Uterus (tissue), 4 donors: ENCODE results near the gene RPRML. TPM values are rescaled to one million over a fixed set of nuclear protein-coding genes. Genes with fewer than 3 reads are reported as not detected.

Source experiments
- DNase-seq, 2 donors: peaks; one replicate each; pipeline ENCODE4 v3.0.0-alpha.2; 2019 to 2020
- H3K27ac ChIP-seq, 2 donors: fragments of 200-600 bp; sonication (generic); 1 replicate in 1 of 2; 2 replicates in 1 of 2; pipeline ENCODE4 v1.5.1; 2016 to 2018
- H3K27me3 ChIP-seq, 2 donors: fragments of 200-600 bp; sonication (generic); one replicate each; pipeline ENCODE4 v1.5.1; 2018 to 2019; ENCODE audit warnings: control low read depth in 1 of 2
- H3K36me3 ChIP-seq, 2 donors: fragments of 200-600 bp; sonication (generic); one replicate each; pipeline ENCODE4 v1.5.1; 2019; ENCODE audit warnings: control low read depth in 1 of 2
- H3K4me1 ChIP-seq, 2 donors: fragments of 200-600 bp; sonication (generic); one replicate each; pipeline ENCODE4 v1.5.1; 2018 to 2019; ENCODE audit warnings: control low read depth in 1 of 2
- H3K4me3 ChIP-seq, 2 donors: fragments of 200-600 bp; sonication (generic); 1 replicate in 1 of 2; 2 replicates in 1 of 2; pipeline ENCODE4 v1.5.1; 2018 to 2019; ENCODE audit warnings: mild to moderate bottlenecking in 1 of 2
- H3K9me3 ChIP-seq, 2 donors: fragments of 200-600 bp; sonication (generic); one replicate each; pipeline ENCODE4 v1.5.1; 2019; ENCODE audit warnings: control low read depth in 1 of 2
- CTCF ChIP-seq, 4 experiments: fragments of 200-600 bp in 2 of 4; fragments of 450-650 bp in 2 of 4; sonication (generic) in 2 of 4; IDR thresholded peaks; one replicate each; pipeline ENCODE4 v1.5.1; 2016 to 2019; ENCODE audit warnings: antibody characterized with exemption in 4 of 4, mild to moderate bottlenecking in 2 of 4, moderate library complexity in 1 of 4
- POLR2A ChIP-seq, 2 donors: fragments of 450-650 bp; IDR thresholded peaks; one replicate each; pipeline ENCODE4 v1.6.1; 2016; ENCODE audit warnings: antibody characterized with exemption in 2 of 2, mild to moderate bottlenecking in 1 of 2, moderate library complexity in 1 of 2
- intact Hi-C: fragments of 100-400 bp; cut with DNase I; formaldehyde crosslinking; loops from one replicate; pipeline ENCODE4 v1.15.1; 2023; ENCODE audit warnings: low total_unique reads
- total RNA-seq, 4 donors: library from RNA; depleted of rRNA in 3 of 4; stranded (reverse); fragments of >200 nt in 3 of 4; gene quantifications; one replicate each; pipeline versions ENCODE4 v1.1.0 to v1.2.4, GENCODE V29; 2014 to 2023
- donor health status: DM: yes; HTN: yes; CAD: no.

The RPRML gene
- total RNA-seq, 4 donors from 2014 or later, result not detected

- Histone ChIP-seq H3K27ac (no peak overlapping the region), H3K9me3 (no peaks in the 10 kb centered on the region), H3K4me3 (no peak overlapping the region), H3K36me3 (no peaks in the 10 kb centered on the region), H3K4me1 (no peaks in the 10 kb centered on the region), H3K27me3 (no peaks in the 10 kb centered on the region)
- no peak for DNase-seq
- TF ChIP-seq CTCF (IDR thresholded peaks at IDR 0.05) (no peak), POLR2A (IDR thresholded peaks at IDR 0.05) (no peak)
- intact Hi-C loops, result no loop called here
Measured at GRCh38 chr17:46968896-46969295, 10.2 kb downstream of the RPRML start.

GRCh38 chr17:46968224-46968834, 10.7 kb downstream of the RPRML start:
- no peak overlapping the region for H3K27ac ChIP-seq
- DNase-seq, result no peak
- H3K4me3 ChIP-seq, result no peak overlapping the region
- H3K4me1 ChIP-seq, result no peaks in the 10 kb centered on the region
- H3K27me3 ChIP-seq, result no peaks in the 10 kb centered on the region
- H3K36me3 ChIP-seq, result no peaks in the 10 kb centered on the region
- TF ChIP-seq CTCF (IDR thresholded peaks at IDR 0.05) (no peak), POLR2A (IDR thresholded peaks at IDR 0.05) (no peak)
- intact Hi-C loops, result no loop called here
- no peaks in the 10 kb centered on the region for H3K9me3 ChIP-seq

GRCh38 chr17:46964315-46965265, 14.5 kb downstream of the RPRML start:
- no peaks in the 10 kb centered on the region for H3K27me3 ChIP-seq
- H3K27ac ChIP-seq, result no peak overlapping the region
- H3K9me3 ChIP-seq, result no peaks in the 10 kb centered on the region
- no peak for DNase-seq
- H3K4me1 ChIP-seq, result no peaks in the 10 kb centered on the region
- TF ChIP-seq POLR2A (IDR thresholded peaks at IDR 0.05), result no peak
- TF ChIP-seq CTCF (IDR thresholded peaks at IDR 0.05), result no peak
- H3K36me3 ChIP-seq, result no peaks in the 10 kb centered on the region
- H3K4me3 ChIP-seq, result no peak overlapping the region
- intact Hi-C loops, result no loop called here

GRCh38 chr17:46963571-46963970, 15.5 kb downstream of the RPRML start:
- Histone ChIP-seq H3K9me3 (no peaks in the 10 kb centered on the region), H3K4me1 (no peaks in the 10 kb centered on the region), H3K4me3 (no peak overlapping the region), H3K36me3 (no peaks in the 10 kb centered on the region), H3K27me3 (no peaks in the 10 kb centered on the region), H3K27ac (no peak overlapping the region)
- no peak for DNase-seq
- no peak for TF ChIP-seq CTCF (IDR thresholded peaks at IDR 0.05)
- no peak for TF ChIP-seq POLR2A (IDR thresholded peaks at IDR 0.05)
- intact Hi-C loops, result no loop called here

GRCh38 chr17:46962374-46962790, 16.7 kb downstream of the RPRML start:
- intact Hi-C loops, result no loop called here
- no peaks in the 10 kb centered on the region for H3K36me3 ChIP-seq
- no peak overlapping the region for H3K27ac ChIP-seq
- DNase-seq, result no peak
- no peaks in the 10 kb centered on the region for H3K27me3 ChIP-seq
- H3K9me3 ChIP-seq, result no peaks in the 10 kb centered on the region
- no peaks in the 10 kb centered on the region for H3K4me1 ChIP-seq
- TF ChIP-seq POLR2A (IDR thresholded peaks at IDR 0.05), result no peak
- no peak for TF ChIP-seq CTCF (IDR thresholded peaks at IDR 0.05)
- H3K4me3 ChIP-seq, result no peak overlapping the region
